Activated effector memory CD4-positive, alpha-beta T cell treated with Interleukin-2 at 50 U/mL for 16 hours (primary cell): ENCODE results near the gene SVBP.
"Not testable (repeated sequence)": the region's sequence is repeated elsewhere in the genome, so short reads cannot be mapped to it uniquely, and the experiment has no call there.

Experiments
- DNase-seq: peaks from one replicate; pipeline ENCODE4 v3.0.0-alpha.2; 2020

The SVBP gene

GRCh38 chr1:42816585-42817439 is at the start of gene SVBP, which contains the start of gene ERMAP:
TSS of gene SVBP (minus strand) at chr1:42817397. CDS start at chr1:42816544, 853 bp downstream.
TSS of gene ERMAP (plus strand) at chr1:42817122. CDS start at chr1:42830449, 13,327 bp downstream.
- DNase-seq = peak; percentile 92

GRCh38 chr1:42866549-42866948 is 49.4 kb upstream of the SVBP start:
- DNase-seq = no peak

GRCh38 chr1:42861014-42861399 is 43.8 kb upstream of the SVBP start:
- no peak for DNase-seq

- DNase-seq = no peak
Measured at GRCh38 chr1:42860339-42861013, 43.3 kb upstream of the SVBP start.

- DNase-seq = not testable (repeated sequence)
Measured at GRCh38 chr1:42859366-42859765, 42.2 kb upstream of the SVBP start.

- DNase-seq = not testable (repeated sequence)
Measured at GRCh38 chr1:42856554-42856953, 39.4 kb upstream of the SVBP start.

GRCh38 chr1:42853116-42853884 is 36.1 kb upstream of the SVBP start:
- DNase-seq = no peak

GRCh38 chr1:42852608-42852980 is 35.4 kb upstream of the SVBP start:
- no peak for DNase-seq

- no peak for DNase-seq
Measured at GRCh38 chr1:42851960-42852607, 34.9 kb upstream of the SVBP start.

GRCh38 chr1:42851420-42851819 is 34.2 kb upstream of the SVBP start:
- no peak for DNase-seq

GRCh38 chr1:42849944-42850343 is 32.7 kb upstream of the SVBP start:
- DNase-seq = no peak

GRCh38 chr1:42848823-42849537 is 31.8 kb upstream of the SVBP start:
- DNase-seq = no peak

GRCh38 chr1:42847721-42848460 is 30.7 kb upstream of the SVBP start:
- no peak for DNase-seq

- DNase-seq = no peak
Measured at GRCh38 chr1:42847111-42847595, 30.0 kb upstream of the SVBP start.

GRCh38 chr1:42846257-42847110 is 29.3 kb upstream of the SVBP start, which contains the start of gene ZNF691:
TSS of gene ZNF691 (plus strand) at chr1:42846613. CDS start at chr1:42849659, 3,046 bp downstream.
- peak; percentile 81 for DNase-seq

- DNase-seq = no peak
Measured at GRCh38 chr1:42845866-42846256, 28.7 kb upstream of the SVBP start.

- DNase-seq = no peak
Measured at GRCh38 chr1:42845193-42845592, 28.0 kb upstream of the SVBP start.

- no peak for DNase-seq
Measured at GRCh38 chr1:42844592-42845140, 27.5 kb upstream of the SVBP start.

- no peak for DNase-seq
Measured at GRCh38 chr1:42841440-42842147, 24.4 kb upstream of the SVBP start.
